NCI-H146 treated with DMSO at 0.1 percent for 48 hours (cell line): ENCODE data around the gene GCSAM.

Experiments
- DNase-seq: peaks from one replicate; lab custom pipeline; 2025; ENCODE audit not compliant: unreplicated experiment; lab: John Stamatoyannopoulos, UW

Gene GCSAM, protein sequence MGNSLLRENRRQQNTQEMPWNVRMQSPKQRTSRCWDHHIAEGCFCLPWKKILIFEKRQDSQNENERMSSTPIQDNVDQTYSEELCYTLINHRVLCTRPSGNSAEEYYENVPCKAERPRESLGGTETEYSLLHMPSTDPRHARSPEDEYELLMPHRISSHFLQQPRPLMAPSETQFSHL

GRCh38 chr3:112132975-112133448, at the start of gene GCSAM:
Gene GCSAM (minus strand): TSS chr3:112133248. CDS start chr3:112133120, 128 bp downstream.
- DNase-seq: no peak

GRCh38 chr3:112175646-112176045, 42.6 kb upstream of the GCSAM start:
- no peak for DNase-seq

GRCh38 chr3:112175037-112175436, 42.0 kb upstream of the GCSAM start:
- no peak for DNase-seq

DNA sequence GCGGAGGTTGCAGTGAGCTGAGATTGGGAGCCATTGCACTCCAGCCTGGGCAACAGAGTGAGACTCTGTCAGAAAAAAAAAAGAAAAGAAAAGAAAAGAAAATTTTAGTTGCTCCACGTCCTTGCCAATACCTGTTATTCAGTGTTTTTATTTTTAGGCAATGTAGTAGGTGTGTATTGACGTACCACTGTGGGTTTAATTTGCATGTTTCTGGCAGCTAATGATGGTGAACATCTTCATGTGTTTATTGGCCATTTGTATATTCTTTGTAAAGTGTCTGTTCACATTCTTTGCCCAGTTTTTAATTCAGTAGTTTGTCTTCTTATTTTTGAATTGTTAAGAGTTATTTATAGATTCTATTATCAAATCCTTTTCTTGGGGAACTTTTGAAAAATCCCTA, 38.1 kb upstream of the GCSAM start:
- no peak for DNase-seq

- no peak for DNase-seq
These were observed 37.0 kb upstream of the GCSAM start for GRCh38 chr3:112170046-112170445.

DNA sequence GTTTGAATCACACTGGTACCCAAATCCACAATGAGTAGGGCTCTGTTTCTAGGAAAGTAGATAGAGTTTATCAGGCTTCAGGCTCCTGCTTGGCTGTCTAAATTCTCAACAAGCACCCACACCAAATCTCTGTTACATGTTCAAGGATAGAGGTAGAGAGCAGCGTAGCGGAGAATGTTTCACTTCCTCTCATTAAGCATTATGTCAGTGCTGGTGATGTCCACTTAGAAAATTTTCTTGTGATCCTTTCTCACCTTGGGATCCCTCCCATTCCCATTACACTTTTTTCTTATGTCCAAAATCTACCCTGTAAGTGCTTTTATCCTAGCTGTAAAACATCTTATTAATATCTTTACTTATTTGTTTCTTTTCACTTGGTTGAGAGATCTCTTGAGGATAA, 34.7 kb upstream of the GCSAM start:
- no peak for DNase-seq

- no peak for DNase-seq
These were observed 16.1 kb upstream of the GCSAM start for GRCh38 chr3:112149136-112149535.

DNA sequence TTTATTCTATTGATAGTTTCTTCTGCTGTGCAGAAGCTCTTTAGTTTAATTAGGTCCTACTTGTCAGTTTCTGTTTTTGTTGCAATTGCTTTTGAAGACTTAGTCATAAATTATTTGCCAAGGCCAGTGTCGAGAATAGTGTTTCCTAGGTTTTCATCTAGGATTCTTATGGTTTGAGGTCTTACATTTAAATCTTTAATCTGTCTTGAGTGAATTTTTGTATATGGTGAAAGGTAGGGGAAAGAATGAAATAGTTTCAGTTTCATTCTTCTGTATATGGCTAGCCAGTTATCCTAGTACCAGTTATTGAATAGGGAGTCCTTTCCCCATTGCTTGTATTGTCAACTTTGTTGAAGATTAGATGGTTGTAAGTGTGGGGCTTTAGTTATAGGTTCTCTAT, 10.6 kb upstream of the GCSAM start:
- DNase-seq: no peak

GRCh38 chr3:112143251-112143650, 10.2 kb upstream of the GCSAM start:
- no peak for DNase-seq

- no peak for DNase-seq
These were observed 8.2 kb upstream of the GCSAM start for GRCh38 chr3:112141293-112141692.

DNA sequence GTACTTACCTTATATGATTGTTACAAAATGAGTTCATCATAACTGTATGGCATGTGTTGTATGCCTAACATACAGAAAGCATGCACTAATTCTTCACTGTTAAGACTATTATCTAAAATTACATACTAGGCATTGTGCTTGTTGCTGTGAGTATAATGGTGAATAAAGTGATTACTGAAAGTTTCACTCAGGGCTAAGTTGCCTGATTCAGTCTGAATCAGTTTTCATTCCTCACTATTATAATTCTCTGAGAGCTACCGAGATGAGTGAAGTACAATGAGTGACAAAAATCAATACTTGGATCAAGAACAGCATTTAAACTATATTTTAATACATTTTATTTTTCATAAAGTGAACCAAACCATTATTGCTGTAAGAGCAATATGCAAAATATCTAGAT, 7.5 kb upstream of the GCSAM start:
- no peak for DNase-seq

GRCh38 chr3:112138219-112138969, 5.3 kb upstream of the GCSAM start:
- no peak for DNase-seq

- no peak for DNase-seq
These were observed 4.7 kb upstream of the GCSAM start for GRCh38 chr3:112137781-112138180.

GRCh38 chr3:112136959-112137693, 4.1 kb upstream of the GCSAM start:
- peak; percentile 66 for DNase-seq

GRCh38 chr3:112136046-112136445, 3.0 kb upstream of the GCSAM start:
- no peak for DNase-seq

GRCh38 chr3:112134335-112135124, 1.5 kb upstream of the GCSAM start:
- no peak for DNase-seq

- no peak for DNase-seq
These were observed 732 bp upstream of the GCSAM start for GRCh38 chr3:112133626-112134334.

DNA sequence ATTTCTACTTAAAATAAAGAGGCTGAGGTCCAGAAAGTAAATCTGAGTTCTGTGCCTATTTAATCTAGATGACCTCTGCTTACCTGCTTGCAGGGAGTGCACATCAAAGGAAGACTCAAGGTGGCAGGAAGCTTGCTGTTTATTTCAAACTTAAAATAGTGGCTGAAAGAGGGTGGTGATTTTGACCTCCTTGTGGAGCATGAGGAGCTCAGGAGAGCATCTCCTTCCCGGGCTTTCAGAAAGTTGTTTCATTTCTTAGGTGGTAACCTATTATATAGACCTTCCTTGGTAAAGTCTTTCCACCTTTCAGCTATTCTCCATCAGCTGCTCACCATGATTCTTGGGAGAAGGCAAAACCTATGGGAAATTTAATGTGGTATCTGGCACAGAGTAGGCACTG, 494 bp downstream of the GCSAM start:
- DNase-seq: no peak

DNA sequence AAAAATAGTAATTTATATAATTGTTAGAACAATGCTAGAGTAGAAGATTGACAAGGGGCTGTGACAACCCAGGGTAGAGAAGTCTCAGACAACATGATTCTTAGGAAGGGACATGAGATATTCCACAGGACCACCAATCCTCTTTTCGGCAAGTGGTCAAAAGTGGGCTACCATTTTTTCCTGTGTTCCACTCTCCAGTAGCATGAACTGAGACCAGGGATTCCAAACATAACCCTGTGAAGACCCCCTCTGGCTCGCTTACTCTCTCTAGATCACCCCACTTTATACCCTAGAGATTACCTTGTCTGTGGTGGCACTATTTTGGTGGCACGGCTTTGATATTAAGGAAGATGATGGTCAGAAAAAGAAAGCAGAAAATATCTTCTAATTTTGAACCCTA, 960 bp downstream of the GCSAM start:
- no peak for DNase-seq

GRCh38 chr3:112131111-112131510, 1.9 kb downstream of the GCSAM start:
- DNase-seq: no peak

DNA sequence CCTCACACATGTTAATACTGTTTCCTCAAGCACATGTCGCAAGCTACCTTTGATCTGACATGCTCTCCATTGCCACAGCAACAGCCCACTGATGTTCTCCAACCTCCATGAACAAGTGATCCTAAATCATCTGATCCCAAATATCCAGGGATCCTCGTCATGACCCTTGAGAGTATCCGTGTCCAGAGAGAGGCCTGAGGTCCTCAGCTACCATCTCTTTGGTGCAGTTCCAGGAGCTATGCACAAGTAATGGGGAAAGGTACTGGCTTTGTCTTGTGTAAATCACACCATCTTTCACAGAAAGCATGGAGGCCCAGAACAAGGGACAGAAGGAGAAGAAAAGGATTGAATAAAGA, 2.4 kb downstream of the GCSAM start:
- DNase-seq: no peak
